HepG2 (cell line): ENCODE data around the gene PCSK2. TPM values are rescaled to one million over a fixed set of nuclear protein-coding genes. Genes with fewer than 3 reads are reported as not detected.

Source experiments
- ATRX ChIP-seq: sonication (generic); formaldehyde crosslinking; IDR thresholded peaks from 2 replicates; pipeline ENCODE4 v1.4.0; 2020; ENCODE audit warnings: missing genetic modification reagents, borderline replicate concordance
- ZBTB26 ChIP-seq: IDR thresholded peaks from 2 replicates; pipeline ENCODE4 v1.6.1; 2016; ENCODE audit warnings: missing compliant biosample characterization, missing genetic modification reagents, borderline replicate concordance
- ZNF407 ChIP-seq: sonication (generic); formaldehyde crosslinking; IDR thresholded peaks from one replicate; pipeline ENCODE4 v1.5.1; 2020; ENCODE audit warnings: mild to moderate bottlenecking, missing genetic modification reagents; ENCODE audit errors: not compliant biosample characterization
- polyA plus RNA-seq, 8 experiments: library from polyadenylated mRNA; depleted of rRNA in 3 of 8; stranded (reverse) in 7 of 8; unstranded in 1 of 8; fragments of >200 nt; fragmentation: Illumina TruSeq in 4 of 8; extraction: Trizol in 4 of 8; gene quantifications; 2 replicates each; pipeline versions ENCODE4 v1.2.1 to v1.2.3, GENCODE V29; 2011 to 2016; ENCODE audit warnings: low read depth in 4 of 8, missing spikeins in 1 of 8, mixed read lengths in 1 of 8; ENCODE audit not compliant: insufficient read depth in 1 of 8
- total RNA-seq, 5 experiments: library from RNA; depleted of rRNA; stranded (reverse); fragments of >200 nt; fragmentation: Illumina TruSeq; extraction: Trizol; gene quantifications; 2 replicates each; pipeline ENCODE4 v1.2.3, GENCODE V29; 2016; ENCODE audit warnings: low read depth in 1 of 5
- TF ChIP-seq, protein P1 (sequence below): sonication (generic); formaldehyde crosslinking; conservative IDR thresholded peaks from 2 replicates; pipeline ENCODE4 v1.4.0; 2020; ENCODE audit warnings: mild to moderate bottlenecking, missing genetic modification reagents, moderate library complexity

The PCSK2 gene
- total and polyA plus RNA-seq, 2 of the 13 experiments (the other 11 are each of a cell fraction or from before 2014, with no cell fraction given): not detected

DNA sequence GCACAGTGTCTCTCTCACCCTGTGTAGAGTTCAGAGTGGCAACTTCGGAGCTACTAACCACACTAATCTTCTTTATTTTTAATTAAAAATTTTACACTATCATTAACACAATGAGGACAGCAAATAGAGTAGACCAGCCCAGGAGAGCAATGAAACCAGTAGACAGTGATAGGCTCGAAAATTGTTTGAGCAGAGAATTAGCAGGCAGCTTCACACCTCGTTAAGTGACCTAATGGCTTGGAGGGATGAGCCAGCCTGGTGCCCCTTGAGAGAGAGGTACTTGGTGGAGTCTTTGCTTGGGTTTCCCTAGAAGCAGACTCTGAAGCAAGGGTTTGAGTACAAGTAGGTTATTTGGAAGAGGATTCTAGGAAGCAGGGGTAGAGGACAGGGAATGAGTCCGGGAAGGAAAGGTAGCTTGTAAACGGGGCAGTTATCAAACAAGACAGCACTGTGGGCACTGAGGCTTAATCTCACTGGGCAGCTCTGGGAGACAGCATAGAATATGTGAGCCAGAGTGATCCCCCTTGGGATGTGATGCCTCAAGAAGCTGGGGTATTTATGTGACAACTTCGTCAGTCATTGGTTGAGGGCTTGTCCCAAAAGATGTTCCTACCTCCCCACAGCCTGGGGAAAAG is 146.1 kb downstream of the PCSK2 start (continued):
- TF ChIP-seq ZBTB26 (no peak), ZNF407 (CRISPR knock-in tag) (no peak), ATRX (CRISPR knock-in tag) (no peak)
- TF ChIP-seq, protein P1, sequence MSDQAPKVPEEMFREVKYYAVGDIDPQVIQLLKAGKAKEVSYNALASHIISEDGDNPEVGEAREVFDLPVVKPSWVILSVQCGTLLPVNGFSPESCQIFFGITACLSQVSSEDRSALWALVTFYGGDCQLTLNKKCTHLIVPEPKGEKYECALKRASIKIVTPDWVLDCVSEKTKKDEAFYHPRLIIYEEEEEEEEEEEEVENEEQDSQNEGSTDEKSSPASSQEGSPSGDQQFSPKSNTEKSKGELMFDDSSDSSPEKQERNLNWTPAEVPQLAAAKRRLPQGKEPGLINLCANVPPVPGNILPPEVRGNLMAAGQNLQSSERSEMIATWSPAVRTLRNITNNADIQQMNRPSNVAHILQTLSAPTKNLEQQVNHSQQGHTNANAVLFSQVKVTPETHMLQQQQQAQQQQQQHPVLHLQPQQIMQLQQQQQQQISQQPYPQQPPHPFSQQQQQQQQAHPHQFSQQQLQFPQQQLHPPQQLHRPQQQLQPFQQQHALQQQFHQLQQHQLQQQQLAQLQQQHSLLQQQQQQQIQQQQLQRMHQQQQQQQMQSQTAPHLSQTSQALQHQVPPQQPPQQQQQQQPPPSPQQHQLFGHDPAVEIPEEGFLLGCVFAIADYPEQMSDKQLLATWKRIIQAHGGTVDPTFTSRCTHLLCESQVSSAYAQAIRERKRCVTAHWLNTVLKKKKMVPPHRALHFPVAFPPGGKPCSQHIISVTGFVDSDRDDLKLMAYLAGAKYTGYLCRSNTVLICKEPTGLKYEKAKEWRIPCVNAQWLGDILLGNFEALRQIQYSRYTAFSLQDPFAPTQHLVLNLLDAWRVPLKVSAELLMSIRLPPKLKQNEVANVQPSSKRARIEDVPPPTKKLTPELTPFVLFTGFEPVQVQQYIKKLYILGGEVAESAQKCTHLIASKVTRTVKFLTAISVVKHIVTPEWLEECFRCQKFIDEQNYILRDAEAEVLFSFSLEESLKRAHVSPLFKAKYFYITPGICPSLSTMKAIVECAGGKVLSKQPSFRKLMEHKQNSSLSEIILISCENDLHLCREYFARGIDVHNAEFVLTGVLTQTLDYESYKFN (CRISPR knock-in tag): no peak
- TF ChIP-seq, all 625 proteins: peak for 0
